ENCODE results near the gene TBC1D22B. TPM values are rescaled to one million over a fixed set of nuclear protein-coding genes. Genes with fewer than 3 reads are reported as not detected.

The TBC1D22B gene
- total and polyA plus RNA-seq, 5 donors from 2014 or later = 8.2 to 13.3 (median 9.1) TPM

DNA sequence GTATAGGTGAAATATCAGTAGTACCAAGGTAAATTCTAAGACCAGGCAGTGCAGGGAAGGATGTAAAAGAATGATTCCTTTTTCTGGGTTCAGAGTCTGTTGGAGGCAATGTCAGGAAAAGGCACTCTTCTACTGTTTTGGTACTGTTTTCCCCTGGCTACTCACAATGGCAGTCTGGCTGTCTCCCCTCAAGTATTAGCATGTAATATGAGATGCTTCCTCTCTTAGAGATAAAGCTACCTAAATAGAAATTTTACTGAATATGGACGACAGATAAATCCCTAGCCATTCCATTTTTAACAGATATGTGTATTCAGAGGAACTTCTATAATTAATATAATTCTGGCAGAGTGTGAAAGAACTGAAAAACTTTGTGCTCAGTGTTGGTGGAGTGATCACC is 99.7 kb downstream of the TBC1D22B start:
- no peak for ATAC-seq (ENCODE audit: low read depth in 2 of 2)
- Histone ChIP-seq H3K4me3 (ENCODE audit: low read depth, low read length) (no peak overlapping the region), H3K9me3 (ENCODE audit: control insufficient read depth in 2 of 2, low read length in 2 of 2) (no peaks in the 10 kb centered on the region), H3K4me1 (ENCODE audit: control insufficient read depth, insufficient read depth, low read length, poor library complexity, severe bottlenecking) (peaks cover 14% of the 10 kb centered on the region), H3K36me3 (ENCODE audit: control insufficient read depth, insufficient read depth, low read length) (peaks cover 17% of the 10 kb centered on the region), H3K27me3 (ENCODE audit: control insufficient read depth, insufficient read depth, low read length) (no peaks in the 10 kb centered on the region), H3K27ac (ENCODE audit: insufficient read depth, low read length, poor library complexity, severe bottlenecking) (no peak overlapping the region)
- no peak for DNase-seq
- H3K4me3 Mint-ChIP-seq = peak overlapping the region in 1 of 4 donors; percentile 18
- peaks cover 14 to 49% (median 41%) of the 10 kb centered on the region in 4 donors for H3K4me1 Mint-ChIP-seq
- H3K36me3 Mint-ChIP-seq = peaks cover 11% of the 10 kb centered on the region
- H3K27ac Mint-ChIP-seq = no peak overlapping the region
- no peaks in the 10 kb centered on the region for H3K9me3 Mint-ChIP-seq
- peaks cover 13% of the 10 kb centered on the region for H3K27me3 Mint-ChIP-seq

DNA sequence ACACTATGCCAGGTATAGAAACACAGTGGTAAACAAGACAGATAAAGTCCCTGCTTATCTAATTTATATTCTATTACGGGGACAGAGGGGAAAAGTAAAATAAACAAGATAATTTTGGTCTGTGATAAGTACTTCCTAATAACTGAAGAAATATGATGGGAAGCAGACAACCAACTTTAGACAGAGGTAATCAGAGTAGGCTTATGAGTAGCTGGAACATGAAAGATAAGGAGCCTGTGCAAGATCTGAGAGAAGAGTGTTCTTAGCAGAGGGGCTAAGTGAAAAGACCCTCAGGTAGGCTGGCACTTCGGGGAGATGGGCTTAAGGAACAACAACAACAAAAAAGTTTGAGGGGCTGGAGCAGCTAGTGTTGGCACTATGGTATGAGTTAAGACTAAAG is 100.3 kb downstream of the TBC1D22B start:
- Histone ChIP-seq H3K27ac (ENCODE audit: insufficient read depth, low read length, poor library complexity, severe bottlenecking) (no peak overlapping the region), H3K27me3 (ENCODE audit: control insufficient read depth, insufficient read depth, low read length) (no peaks in the 10 kb centered on the region), H3K4me1 (ENCODE audit: control insufficient read depth, insufficient read depth, low read length, poor library complexity, severe bottlenecking) (peaks cover 14% of the 10 kb centered on the region), H3K4me3 (ENCODE audit: low read depth, low read length) (no peak overlapping the region), H3K36me3 (ENCODE audit: control insufficient read depth, insufficient read depth, low read length) (peaks cover 23% of the 10 kb centered on the region), H3K9me3 (ENCODE audit: control insufficient read depth in 2 of 2, low read length in 2 of 2) (no peaks in the 10 kb centered on the region)
- Mint-ChIP-seq H3K4me1 (peaks cover 14 to 49% (median 41%) of the 10 kb centered on the region in 4 donors), H3K4me3 (peak overlapping the region in 1 of 4 donors; percentile 18), H3K9me3 (no peaks in the 10 kb centered on the region), H3K27me3 (peaks cover 9% of the 10 kb centered on the region), H3K27ac (no peak overlapping the region), H3K36me3 (peaks cover 12% of the 10 kb centered on the region)
- ATAC-seq (ENCODE audit: low read depth in 2 of 2) (no peak), DNase-seq (no peak)

DNA sequence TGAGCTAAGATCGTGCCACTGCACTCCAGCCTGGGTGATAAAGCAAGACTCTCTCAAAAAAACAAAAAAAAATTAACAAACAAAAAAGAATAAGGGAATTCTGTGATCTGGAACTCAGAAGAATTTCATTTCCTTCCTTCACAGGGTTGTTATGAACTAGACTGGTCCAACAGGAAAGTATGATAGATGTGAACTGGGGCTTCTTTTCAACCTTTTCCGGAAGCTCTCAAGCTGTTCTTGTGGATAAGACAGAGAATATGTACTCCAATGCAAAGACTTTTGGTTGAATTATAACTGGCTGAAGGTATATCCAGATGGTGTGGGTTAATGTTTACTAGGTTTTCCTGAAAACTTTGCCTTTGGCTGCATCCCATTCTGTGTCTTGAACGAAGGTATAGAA is 101.5 kb downstream of the TBC1D22B start:
- DNase-seq (no peak), ATAC-seq (ENCODE audit: low read depth in 2 of 2) (no peak)
- Mint-ChIP-seq H3K27ac (no peak overlapping the region), H3K4me3 (no peak overlapping the region), H3K27me3 (peaks cover under 1% of the 10 kb centered on the region), H3K9me3 (no peaks in the 10 kb centered on the region), H3K36me3 (peaks cover 21% of the 10 kb centered on the region), H3K4me1 (peaks cover 14 to 41% (median 35%) of the 10 kb centered on the region in 4 donors)
- Histone ChIP-seq H3K4me1 (ENCODE audit: control insufficient read depth, insufficient read depth, low read length, poor library complexity, severe bottlenecking) (peaks cover 9% of the 10 kb centered on the region), H3K9me3 (ENCODE audit: control insufficient read depth in 2 of 2, low read length in 2 of 2) (no peaks in the 10 kb centered on the region), H3K27ac (ENCODE audit: insufficient read depth, low read length, poor library complexity, severe bottlenecking) (no peak overlapping the region), H3K27me3 (ENCODE audit: control insufficient read depth, insufficient read depth, low read length) (no peaks in the 10 kb centered on the region), H3K36me3 (ENCODE audit: control insufficient read depth, insufficient read depth, low read length) (peaks cover 29% of the 10 kb centered on the region), H3K4me3 (ENCODE audit: low read depth, low read length) (no peak overlapping the region)

DNA sequence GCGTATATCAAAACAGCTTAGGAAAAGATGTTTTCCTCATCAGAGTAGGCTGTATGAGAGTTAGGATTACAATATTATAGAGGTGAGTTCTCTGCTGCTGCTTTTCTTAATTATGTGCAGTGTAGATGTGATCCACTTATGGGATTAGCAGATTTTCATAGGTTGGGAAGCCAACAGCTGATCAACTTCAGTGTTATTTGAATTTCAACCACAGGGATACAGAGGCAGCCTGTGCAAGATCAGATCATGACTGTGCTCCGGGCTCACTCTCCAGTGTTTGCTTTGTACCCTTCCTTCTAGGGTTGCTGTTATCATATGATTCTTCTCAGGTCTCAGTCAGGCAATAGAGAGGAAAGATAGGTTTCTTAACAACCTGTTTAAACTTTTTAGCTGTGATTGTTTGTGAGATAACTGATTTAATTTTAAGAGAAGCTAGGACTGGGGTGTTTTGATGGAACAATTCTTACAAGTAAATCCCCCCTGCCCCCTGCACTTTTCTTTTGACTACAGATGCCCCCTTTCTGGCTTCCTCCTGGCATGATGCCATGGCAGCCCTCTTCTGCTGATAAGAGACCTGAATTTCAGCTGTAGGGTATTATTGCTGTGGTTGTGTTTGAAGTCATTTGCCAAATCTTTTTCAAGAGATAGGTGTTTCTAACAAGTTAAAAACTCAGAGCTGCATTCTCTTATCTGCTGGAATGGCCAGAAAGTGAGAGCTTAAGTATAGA is 104.7 kb downstream of the TBC1D22B start:
- DNase-seq (no peak), ATAC-seq (ENCODE audit: low read depth in 2 of 2) (no peak)
- Mint-ChIP-seq H3K9me3 (no peaks in the 10 kb centered on the region), H3K27me3 (no peaks in the 10 kb centered on the region), H3K4me3 (no peak overlapping the region), H3K36me3 (peaks cover 25% of the 10 kb centered on the region), H3K4me1 (peaks cover 7 to 30% (median 20%) of the 10 kb centered on the region in 4 donors), H3K27ac (no peak overlapping the region)
- Histone ChIP-seq H3K4me3 (ENCODE audit: low read depth, low read length) (no peak overlapping the region), H3K27me3 (ENCODE audit: control insufficient read depth, insufficient read depth, low read length) (no peaks in the 10 kb centered on the region), H3K36me3 (ENCODE audit: control insufficient read depth, insufficient read depth, low read length) (peaks cover 35% of the 10 kb centered on the region), H3K27ac (ENCODE audit: insufficient read depth, low read length, poor library complexity, severe bottlenecking) (no peak overlapping the region), H3K4me1 (ENCODE audit: control insufficient read depth, insufficient read depth, low read length, poor library complexity, severe bottlenecking) (no peaks in the 10 kb centered on the region), H3K9me3 (ENCODE audit: control insufficient read depth in 2 of 2, low read length in 2 of 2) (no peaks in the 10 kb centered on the region)

GRCh38 chr6:37365791-37366190 is 108.2 kb downstream of the TBC1D22B start:
- H3K4me1 Mint-ChIP-seq = peaks cover 0 to 24% (median 8%) of the 10 kb centered on the region in 4 donors
- no peaks in the 10 kb centered on the region for H3K27me3 Mint-ChIP-seq
- H3K36me3 ChIP-seq (ENCODE audit: control insufficient read depth, insufficient read depth, low read length) = peaks cover 53% of the 10 kb centered on the region
- no peaks in the 10 kb centered on the region for H3K4me1 ChIP-seq (ENCODE audit: control insufficient read depth, insufficient read depth, low read length, poor library complexity, severe bottlenecking)
- peak overlapping the region in 1 of 3 donors; percentile 3 for H3K27ac Mint-ChIP-seq
- no peaks in the 10 kb centered on the region for H3K9me3 ChIP-seq (ENCODE audit: control insufficient read depth in 2 of 2, low read length in 2 of 2)
- H3K36me3 Mint-ChIP-seq = peaks cover 46% of the 10 kb centered on the region
- ATAC-seq (ENCODE audit: low read depth in 2 of 2) (no peak), DNase-seq (peak in 1 of 3 donors; percentile 10)
- no peaks in the 10 kb centered on the region for H3K27me3 ChIP-seq (ENCODE audit: control insufficient read depth, insufficient read depth, low read length)
- H3K4me3 ChIP-seq (ENCODE audit: low read depth, low read length) = no peak overlapping the region
- H3K9me3 Mint-ChIP-seq = no peaks in the 10 kb centered on the region
- no peak overlapping the region for H3K27ac ChIP-seq (ENCODE audit: insufficient read depth, low read length, poor library complexity, severe bottlenecking)
- H3K4me3 Mint-ChIP-seq = no peak overlapping the region

DNA sequence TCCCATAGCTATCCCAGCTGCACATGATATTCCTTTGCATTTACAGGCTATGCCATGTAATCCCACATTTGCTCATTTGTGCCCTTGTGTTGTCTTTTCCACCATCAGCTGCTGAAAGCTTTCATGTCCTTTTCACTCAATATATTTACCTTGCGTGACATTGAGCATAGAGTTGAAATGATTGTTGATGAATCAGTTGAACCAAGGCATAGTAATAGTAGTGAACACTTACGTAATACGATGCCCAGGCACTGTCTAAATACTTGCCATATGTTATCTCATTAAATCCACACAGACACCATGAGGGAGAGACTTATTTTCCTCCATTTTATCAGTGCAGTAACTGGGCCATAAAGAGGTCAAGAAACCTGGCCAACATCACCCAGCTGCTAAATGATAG is 109.3 kb downstream of the TBC1D22B start:
- Histone ChIP-seq H3K27me3 (ENCODE audit: control insufficient read depth, insufficient read depth, low read length) (no peaks in the 10 kb centered on the region), H3K27ac (ENCODE audit: insufficient read depth, low read length, poor library complexity, severe bottlenecking) (no peak overlapping the region), H3K4me3 (ENCODE audit: low read depth, low read length) (no peak overlapping the region), H3K9me3 (ENCODE audit: control insufficient read depth in 2 of 2, low read length in 2 of 2) (no peaks in the 10 kb centered on the region), H3K36me3 (ENCODE audit: control insufficient read depth, insufficient read depth, low read length) (peaks cover 51% of the 10 kb centered on the region), H3K4me1 (ENCODE audit: control insufficient read depth, insufficient read depth, low read length, poor library complexity, severe bottlenecking) (no peaks in the 10 kb centered on the region)
- Mint-ChIP-seq H3K4me3 (no peak overlapping the region), H3K36me3 (peaks cover 41% of the 10 kb centered on the region), H3K9me3 (no peaks in the 10 kb centered on the region), H3K4me1 (peaks cover 0 to 22% (median 8%) of the 10 kb centered on the region in 4 donors), H3K27me3 (no peaks in the 10 kb centered on the region), H3K27ac (peak overlapping the region in 1 of 3 donors; percentile 55)
- DNase-seq (no peak), ATAC-seq (ENCODE audit: low read depth in 2 of 2) (no peak)

DNA sequence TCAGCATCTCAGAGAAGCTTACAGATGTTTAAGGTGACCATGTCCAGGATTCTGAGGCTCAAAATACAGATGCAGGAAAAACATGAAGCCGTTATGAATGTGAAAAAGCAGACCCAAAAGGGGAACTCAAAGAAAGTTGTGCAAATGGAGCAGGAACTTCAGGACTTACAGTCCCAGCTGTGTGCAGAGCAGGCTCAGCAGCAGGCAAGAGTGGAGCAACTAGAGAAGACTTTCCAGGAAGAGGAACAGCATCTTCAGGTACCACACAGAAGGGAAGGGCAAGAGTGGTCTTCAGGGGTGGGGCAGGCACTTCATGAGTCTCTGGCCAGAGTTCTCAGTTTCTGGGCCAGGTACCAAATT is 111.4 kb downstream of the TBC1D22B start:
- Histone ChIP-seq H3K4me3 (ENCODE audit: low read depth, low read length) (no peak overlapping the region), H3K4me1 (ENCODE audit: control insufficient read depth, insufficient read depth, low read length, poor library complexity, severe bottlenecking) (no peaks in the 10 kb centered on the region), H3K36me3 (ENCODE audit: control insufficient read depth, insufficient read depth, low read length) (peaks cover 38% of the 10 kb centered on the region), H3K27me3 (ENCODE audit: control insufficient read depth, insufficient read depth, low read length) (no peaks in the 10 kb centered on the region), H3K9me3 (ENCODE audit: control insufficient read depth in 2 of 2, low read length in 2 of 2) (no peaks in the 10 kb centered on the region), H3K27ac (ENCODE audit: insufficient read depth, low read length, poor library complexity, severe bottlenecking) (no peak overlapping the region)
- DNase-seq (no peak), ATAC-seq (ENCODE audit: low read depth in 2 of 2) (no peak)
- H3K27me3 Mint-ChIP-seq = no peaks in the 10 kb centered on the region
- H3K4me1 Mint-ChIP-seq = peaks cover 0 to 22% (median 8%) of the 10 kb centered on the region in 4 donors
- no peaks in the 10 kb centered on the region for H3K9me3 Mint-ChIP-seq
- H3K4me3 Mint-ChIP-seq = no peak overlapping the region
- H3K36me3 Mint-ChIP-seq = peaks cover 31% of the 10 kb centered on the region
- peak overlapping the region in 1 of 3 donors; percentile 85 for H3K27ac Mint-ChIP-seq
